ENCODE results near the gene HHIPL1.
A peak's percentile ranks its signal among the peaks of the same experiment; 100 is the strongest.

HHIPL1 gene

GRCh38 chr14:99611646-99612045, 33.3 kb upstream of the HHIPL1 start:
- DNase-seq (ENCODE audit: low spot score), result no peak

GRCh38 chr14:99612071-99612737, 32.7 kb upstream of the HHIPL1 start:
- DNase-seq (ENCODE audit: low spot score), result no peak

- no peak for DNase-seq (ENCODE audit: low spot score)
Observed at GRCh38 chr14:99612738-99613330, 32.1 kb upstream of the HHIPL1 start.

GRCh38 chr14:99615497-99616157, 29.3 kb upstream of the HHIPL1 start:
- DNase-seq (ENCODE audit: low spot score), result no peak

GRCh38 chr14:99616832-99617800, 27.8 kb upstream of the HHIPL1 start:
- no peak for DNase-seq (ENCODE audit: low spot score)

GRCh38 chr14:99619835-99620834, 24.8 kb upstream of the HHIPL1 start:
- peak; percentile 40 for DNase-seq (ENCODE audit: low spot score)

- DNase-seq (ENCODE audit: low spot score), result no peak
Observed at GRCh38 chr14:99621948-99622347, 23.0 kb upstream of the HHIPL1 start.

GRCh38 chr14:99624024-99624423, 20.9 kb upstream of the HHIPL1 start:
- no peak for DNase-seq (ENCODE audit: low spot score)

- DNase-seq (ENCODE audit: low spot score), result no peak
Observed at GRCh38 chr14:99624971-99625370, 20.0 kb upstream of the HHIPL1 start.

- no peak for DNase-seq (ENCODE audit: low spot score)
Observed at GRCh38 chr14:99625476-99625875, 19.5 kb upstream of the HHIPL1 start.

- no peak for DNase-seq (ENCODE audit: low spot score)
Observed at GRCh38 chr14:99626041-99626648, 18.8 kb upstream of the HHIPL1 start.

GRCh38 chr14:99627100-99627499, 17.8 kb upstream of the HHIPL1 start:
- DNase-seq (ENCODE audit: low spot score), result no peak

- no peak for DNase-seq (ENCODE audit: low spot score)
Observed at GRCh38 chr14:99627510-99628381, 17.2 kb upstream of the HHIPL1 start.

GRCh38 chr14:99628887-99629618, 15.9 kb upstream of the HHIPL1 start:
- peak; percentile 79 for DNase-seq (ENCODE audit: low spot score)

GRCh38 chr14:99630202-99630601, 14.7 kb upstream of the HHIPL1 start:
- no peak for DNase-seq (ENCODE audit: low spot score)

GRCh38 chr14:99632410-99633035, 12.4 kb upstream of the HHIPL1 start:
- no peak for DNase-seq (ENCODE audit: low spot score)

GRCh38 chr14:99633141-99633540, 11.8 kb upstream of the HHIPL1 start:
- DNase-seq (ENCODE audit: low spot score), result no peak

- no peak for DNase-seq (ENCODE audit: low spot score)
Observed at GRCh38 chr14:99633918-99634317, 11.0 kb upstream of the HHIPL1 start.

Data from RKO (cell line).